Activated naive CD8-positive, alpha-beta T cell (primary cell): Measurements from ENCODE around the gene KRTAP10-6.
"Not testable (repeated sequence)": the region's sequence is repeated elsewhere in the genome, so short reads cannot be mapped to it uniquely, and the experiment has no call there.

ENCODE experiments used
- H3K27ac Mint-ChIP-seq: one replicate; pipeline ENCODE4 v1.8.0; 2021; ENCODE audit warnings: mixed read lengths
- H3K27me3 Mint-ChIP-seq: one replicate; pipeline ENCODE4 v1.8.0; 2021; ENCODE audit warnings: mixed read lengths
- H3K36me3 Mint-ChIP-seq: one replicate; pipeline ENCODE4 v1.8.0; 2021; ENCODE audit warnings: mixed read lengths
- H3K4me1 Mint-ChIP-seq: one replicate; pipeline ENCODE4 v1.8.0; 2021; ENCODE audit warnings: low read depth, mixed read lengths
- H3K4me3 Mint-ChIP-seq: one replicate; pipeline ENCODE4 v1.8.0; 2021; ENCODE audit warnings: mild to moderate bottlenecking, mixed read lengths
- H3K9me3 Mint-ChIP-seq: one replicate; pipeline ENCODE4 v1.8.0; 2021; ENCODE audit warnings: low read depth, mixed read lengths

The KRTAP10-6 gene

GRCh38 chr21:44580231-44580821 lies 12.0 kb downstream of the KRTAP10-6 start, which contains the start of gene KRTAP10-5:
KRTAP10-5 (minus strand) TSS chr21:44580604; CDS start chr21:44580578, 26 bp downstream.
- Mint-ChIP-seq H3K27ac (peak within 1 kb of the TSS; percentile 46), H3K9me3 (peaks cover 13% of the 10 kb centered on the region), H3K4me1 (peaks cover 29% of the 10 kb centered on the region)
- H3K27me3 Mint-ChIP-seq, H3K36me3 Mint-ChIP-seq, H3K4me3 Mint-ChIP-seq: not testable (repeated sequence)

- Mint-ChIP-seq H3K36me3 (peaks cover 7% of the 10 kb centered on the region), H3K4me1 (peaks cover 29% of the 10 kb centered on the region), H3K4me3 (no peak overlapping the region), H3K27ac (no peak overlapping the region), H3K27me3 (no peaks in the 10 kb centered on the region), H3K9me3 (peaks cover 13% of the 10 kb centered on the region)
Measured at GRCh38 chr21:44579833-44580144, 12.5 kb downstream of the KRTAP10-6 start.

- Mint-ChIP-seq H3K4me1 (peaks cover 30% of the 10 kb centered on the region), H3K36me3 (peaks cover 7% of the 10 kb centered on the region), H3K9me3 (peaks cover 13% of the 10 kb centered on the region), H3K27ac (no peak overlapping the region), H3K27me3 (no peaks in the 10 kb centered on the region), H3K4me3 (no peak overlapping the region)
Measured at GRCh38 chr21:44579056-44579832, 13.1 kb downstream of the KRTAP10-6 start.

GRCh38 chr21:44578371-44579055 lies 13.8 kb downstream of the KRTAP10-6 start:
- Mint-ChIP-seq H3K9me3 (peaks cover 13% of the 10 kb centered on the region), H3K27me3 (no peaks in the 10 kb centered on the region), H3K4me3 (no peak overlapping the region), H3K4me1 (peaks cover 23% of the 10 kb centered on the region), H3K36me3 (peaks cover 7% of the 10 kb centered on the region), H3K27ac (no peak overlapping the region)

- Mint-ChIP-seq H3K27ac (no peak overlapping the region), H3K4me1 (peaks cover 9% of the 10 kb centered on the region), H3K9me3 (peaks cover 10% of the 10 kb centered on the region), H3K4me3 (no peak overlapping the region), H3K36me3 (peaks cover 4% of the 10 kb centered on the region), H3K27me3 (no peaks in the 10 kb centered on the region)
Measured at GRCh38 chr21:44576025-44576420, 16.3 kb downstream of the KRTAP10-6 start.

- peaks cover 4% of the 10 kb centered on the region for H3K36me3 Mint-ChIP-seq
- H3K4me1 Mint-ChIP-seq, result peaks cover 8% of the 10 kb centered on the region
- peaks cover 10% of the 10 kb centered on the region for H3K9me3 Mint-ChIP-seq
- H3K4me3 Mint-ChIP-seq, result no peak overlapping the region
- no peak overlapping the region for H3K27ac Mint-ChIP-seq
- H3K27me3 Mint-ChIP-seq, result no peaks in the 10 kb centered on the region
Measured at GRCh38 chr21:44575307-44576024, 16.8 kb downstream of the KRTAP10-6 start.

- Mint-ChIP-seq H3K27ac (no peak overlapping the region), H3K27me3 (no peaks in the 10 kb centered on the region), H3K36me3 (peaks cover 4% of the 10 kb centered on the region), H3K4me1 (peaks cover 6% of the 10 kb centered on the region), H3K9me3 (peaks cover 10% of the 10 kb centered on the region), H3K4me3 (no peak overlapping the region)
Measured at GRCh38 chr21:44574457-44575306, 17.6 kb downstream of the KRTAP10-6 start.

GRCh38 chr21:44573630-44574456 lies 18.5 kb downstream of the KRTAP10-6 start, which contains the start of gene KRTAP10-4:
KRTAP10-4 (plus strand) TSS chr21:44573729; CDS start chr21:44573759, 30 bp downstream.
- not testable (repeated sequence) for H3K9me3 Mint-ChIP-seq, H3K4me3 Mint-ChIP-seq, H3K27ac Mint-ChIP-seq, H3K27me3 Mint-ChIP-seq, H3K36me3 Mint-ChIP-seq, H3K4me1 Mint-ChIP-seq

- Mint-ChIP-seq H3K27me3 (no peaks in the 10 kb centered on the region), H3K27ac (no peak overlapping the region), H3K4me1 (peaks cover 6% of the 10 kb centered on the region), H3K36me3 (peaks cover 4% of the 10 kb centered on the region), H3K4me3 (no peak overlapping the region), H3K9me3 (peaks cover 10% of the 10 kb centered on the region)
Measured at GRCh38 chr21:44572959-44573583, 19.2 kb downstream of the KRTAP10-6 start.

GRCh38 chr21:44571844-44572782 lies 20.2 kb downstream of the KRTAP10-6 start:
- Mint-ChIP-seq H3K4me3 (no peak overlapping the region), H3K27ac (no peak overlapping the region), H3K4me1 (peaks cover 6% of the 10 kb centered on the region), H3K36me3 (peaks cover 4% of the 10 kb centered on the region), H3K27me3 (no peaks in the 10 kb centered on the region), H3K9me3 (peaks cover 8% of the 10 kb centered on the region)

- H3K27ac Mint-ChIP-seq, result no peak overlapping the region
- H3K27me3 Mint-ChIP-seq, result no peaks in the 10 kb centered on the region
- H3K36me3 Mint-ChIP-seq, result no peaks in the 10 kb centered on the region
- peaks cover 8% of the 10 kb centered on the region for H3K4me1 Mint-ChIP-seq
- no peaks in the 10 kb centered on the region for H3K9me3 Mint-ChIP-seq
- no peak overlapping the region for H3K4me3 Mint-ChIP-seq
Measured at GRCh38 chr21:44571296-44571695, 21.0 kb downstream of the KRTAP10-6 start.

GRCh38 chr21:44569861-44570517 lies 22.3 kb downstream of the KRTAP10-6 start:
- Mint-ChIP-seq H3K27ac (no peak overlapping the region), H3K36me3 (no peaks in the 10 kb centered on the region), H3K4me3 (no peak overlapping the region), H3K4me1 (peaks cover 14% of the 10 kb centered on the region), H3K9me3 (no peaks in the 10 kb centered on the region), H3K27me3 (no peaks in the 10 kb centered on the region)
